Stimulated activated CD4-positive, alpha-beta T cell treated with anti-CD3 and anti-CD28 coated beads, TNF-alpha, amount 100 ng/mL, for 1 hour (primary cell): ENCODE data around the gene PCYT2.
A peak's percentile ranks its signal among the peaks of the same experiment; 100 is the strongest.
"Not testable (repeated sequence)": the region's sequence is repeated elsewhere in the genome, so short reads cannot be mapped to it uniquely, and the experiment has no call there.

Source experiments
- DNase-seq, 3 donors: peaks; one replicate each; pipeline ENCODE4 v3.0.0-alpha.2; 2020; ENCODE audit warnings: low read depth in 3 of 3, low spot score in 1 of 3

PCYT2 gene

DNA sequence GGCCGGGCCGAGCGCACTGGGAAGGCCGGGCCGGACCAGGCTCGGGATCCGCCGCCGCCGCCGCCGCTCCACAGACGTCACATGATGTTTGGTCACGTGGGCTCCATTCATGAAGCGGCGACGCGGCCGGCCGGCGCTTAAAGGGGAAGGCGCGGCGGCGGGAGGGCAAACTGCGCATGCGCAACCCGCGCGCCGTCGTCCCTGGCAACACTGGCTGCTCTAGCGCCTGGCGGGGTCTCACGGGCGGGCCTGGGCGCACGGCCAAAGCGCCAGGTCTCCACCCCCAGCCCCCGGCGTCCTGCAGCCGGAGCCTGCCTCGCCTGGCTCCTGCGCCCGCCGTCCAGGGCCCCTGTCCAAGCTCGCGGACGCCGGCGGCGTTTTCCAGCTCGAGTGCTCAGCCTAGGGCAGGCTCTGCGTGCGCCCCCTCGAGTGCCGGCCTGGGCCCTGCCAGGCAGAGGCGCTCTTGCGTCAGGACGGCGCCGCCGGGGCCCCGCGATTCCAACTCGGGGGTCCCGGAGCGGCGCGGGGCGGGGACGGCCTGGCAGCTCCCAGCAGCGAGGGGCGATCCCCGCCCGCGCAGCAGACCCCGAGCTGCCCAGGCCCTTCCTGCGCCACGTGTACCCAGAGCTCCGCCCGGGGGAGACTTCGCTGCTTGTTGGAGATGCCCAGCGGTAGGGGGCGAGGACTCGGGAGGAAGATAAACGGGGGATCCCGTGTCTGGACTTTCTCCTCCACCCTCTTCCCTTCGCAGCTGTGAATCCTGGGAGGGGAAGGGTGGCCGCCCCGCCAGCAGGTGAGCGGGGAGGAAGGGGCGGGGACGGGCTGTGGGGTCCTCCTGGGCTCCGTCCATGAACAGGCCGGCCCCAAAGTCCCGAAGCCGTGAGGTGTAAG lies 16.7 kb upstream of the PCYT2 start, which contains the start of gene MAFG:
MAFG (minus strand) TSS at position 83 of the 891 bp plus-strand sequence. CDS start 4,550 bp downstream, outside the sequence.
- peak; percentile 69 to 84 (median 83) for DNase-seq

DNA sequence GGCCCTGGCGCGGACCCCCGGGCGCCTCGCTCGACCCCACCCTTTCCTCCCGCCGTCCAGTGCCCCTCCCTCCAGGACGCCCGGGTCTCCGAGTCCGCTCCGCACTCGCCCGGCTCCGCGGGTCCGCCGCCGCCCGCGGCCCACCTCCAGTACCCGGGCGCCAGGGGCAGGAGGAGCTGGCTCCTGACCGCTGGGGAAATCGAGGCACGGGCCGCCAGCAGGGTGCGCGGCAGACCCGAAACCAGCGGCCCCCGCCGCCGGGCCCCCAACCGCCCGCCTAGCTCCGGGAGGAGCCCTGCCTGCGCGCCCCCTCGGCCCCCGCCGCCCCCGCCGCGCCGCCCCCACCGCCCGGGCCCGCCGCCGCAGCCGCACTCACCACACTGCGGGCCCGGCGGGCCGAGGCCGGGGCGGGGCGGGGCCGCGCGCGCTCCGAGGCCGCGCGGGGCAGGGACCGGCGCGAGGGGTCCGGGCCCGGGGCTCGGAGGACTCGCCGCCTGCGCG lies 16.0 kb upstream of the PCYT2 start:
- no peak for DNase-seq

DNA sequence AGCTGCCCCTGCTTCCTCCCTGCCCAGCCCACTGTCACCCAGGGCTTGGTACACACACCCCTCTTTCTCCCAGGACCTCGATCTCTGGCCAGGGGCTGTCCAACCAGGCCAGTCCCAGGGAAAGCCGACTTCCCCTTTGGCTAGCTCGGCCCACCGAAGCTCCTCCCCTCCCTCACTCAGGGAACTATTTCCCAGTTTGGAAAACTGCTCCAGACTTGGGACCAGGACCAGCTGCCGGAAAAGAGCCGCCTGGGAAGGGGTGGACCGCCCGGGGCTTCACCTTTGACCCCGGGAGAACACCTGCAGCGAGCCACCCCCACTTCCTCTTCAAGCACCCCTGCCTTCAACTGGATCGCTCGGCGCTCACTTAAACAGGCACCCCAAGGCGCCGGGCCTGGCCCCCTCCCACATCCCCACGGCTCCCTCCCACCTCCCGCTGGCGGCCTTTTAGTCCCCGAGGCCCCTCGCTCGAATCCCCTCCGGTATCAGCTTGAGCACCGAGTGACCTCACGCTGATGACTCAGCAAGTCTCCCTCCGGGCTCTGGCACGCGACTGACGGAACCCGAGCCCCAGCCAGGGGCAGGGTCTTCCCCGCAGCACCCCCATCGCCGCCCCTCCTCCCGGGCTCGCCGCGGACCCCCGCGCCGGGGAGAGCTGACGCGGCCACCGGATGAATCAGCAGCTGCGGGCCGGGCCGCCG lies 15.4 kb upstream of the PCYT2 start:
- DNase-seq: peak in 2 of 3 donors; percentile 26 to 63

DNA sequence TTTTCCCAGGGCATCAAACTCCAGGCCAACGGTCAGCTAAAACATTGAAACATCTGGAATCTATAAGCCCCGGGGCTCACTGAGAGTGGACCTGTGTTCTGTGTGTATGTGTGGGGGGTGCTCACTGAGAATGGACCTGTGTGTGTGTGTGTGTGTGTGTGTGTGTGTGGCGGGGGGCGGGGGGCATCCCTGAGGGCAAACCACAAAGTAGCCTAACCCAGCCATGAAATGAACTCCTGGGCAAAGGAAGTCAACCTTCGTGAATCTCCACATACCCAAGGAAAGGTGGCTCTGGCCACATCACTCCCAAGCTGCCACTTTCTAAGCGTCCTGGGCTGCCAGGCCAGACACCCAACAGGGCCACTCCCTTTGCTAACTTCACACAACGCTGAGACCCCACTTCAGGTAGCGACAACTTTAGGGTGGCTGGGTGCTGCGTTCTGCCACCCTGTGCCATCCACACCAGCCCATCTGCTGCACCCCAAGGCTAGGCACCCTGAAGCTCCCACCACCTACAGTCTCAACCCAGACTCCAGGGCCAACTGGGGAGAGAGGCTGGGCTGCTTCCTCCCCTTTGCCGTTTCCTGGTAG lies 14.8 kb upstream of the PCYT2 start:
- DNase-seq: no peak

DNA sequence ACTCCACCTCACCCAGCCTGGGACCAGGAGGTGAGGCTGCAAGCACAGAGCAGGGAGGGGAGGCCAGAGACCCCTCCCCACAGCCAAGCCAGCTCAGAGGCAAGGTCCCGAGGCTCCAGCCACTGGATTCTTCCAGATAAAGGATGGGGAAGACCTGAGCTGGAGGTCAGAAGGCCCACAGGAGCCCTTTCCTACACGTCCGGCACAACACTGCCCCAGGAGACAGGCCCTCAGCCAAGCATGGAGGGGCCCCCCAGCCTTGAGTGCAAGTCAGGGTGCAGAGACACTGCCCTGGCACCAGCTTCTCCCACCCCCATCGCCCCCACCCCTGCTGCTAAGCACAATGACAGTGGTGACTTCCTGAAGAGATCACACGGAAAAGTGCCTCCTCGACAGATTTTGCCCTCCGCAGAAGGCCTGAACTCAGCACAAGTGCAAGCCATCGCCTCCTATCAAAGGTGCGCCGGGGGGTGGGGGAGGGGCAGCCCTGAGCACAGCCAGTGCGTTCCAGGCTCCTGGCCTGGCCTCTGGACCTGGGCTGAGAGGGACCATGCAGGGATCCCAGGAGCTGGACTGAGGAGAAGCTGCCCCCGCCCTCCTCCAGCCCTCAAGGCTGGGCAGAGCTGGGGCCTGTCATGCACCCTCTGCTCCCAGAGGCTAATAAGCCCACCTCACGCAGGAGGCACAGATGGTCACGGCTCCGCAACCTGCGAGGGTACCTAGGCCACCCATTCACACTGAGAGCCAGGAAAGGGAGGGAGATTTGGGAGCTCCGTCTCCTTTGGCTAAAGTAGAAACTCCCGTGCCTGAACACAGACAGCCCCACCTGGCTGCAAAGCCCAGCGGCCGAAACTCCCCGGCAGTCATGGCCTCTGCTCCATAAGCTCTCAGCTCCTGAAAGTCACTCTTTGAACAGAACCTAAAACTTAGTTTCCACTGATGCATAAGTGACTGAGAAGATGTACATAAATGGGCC lies 13.6 kb upstream of the PCYT2 start:
- no peak for DNase-seq

DNA sequence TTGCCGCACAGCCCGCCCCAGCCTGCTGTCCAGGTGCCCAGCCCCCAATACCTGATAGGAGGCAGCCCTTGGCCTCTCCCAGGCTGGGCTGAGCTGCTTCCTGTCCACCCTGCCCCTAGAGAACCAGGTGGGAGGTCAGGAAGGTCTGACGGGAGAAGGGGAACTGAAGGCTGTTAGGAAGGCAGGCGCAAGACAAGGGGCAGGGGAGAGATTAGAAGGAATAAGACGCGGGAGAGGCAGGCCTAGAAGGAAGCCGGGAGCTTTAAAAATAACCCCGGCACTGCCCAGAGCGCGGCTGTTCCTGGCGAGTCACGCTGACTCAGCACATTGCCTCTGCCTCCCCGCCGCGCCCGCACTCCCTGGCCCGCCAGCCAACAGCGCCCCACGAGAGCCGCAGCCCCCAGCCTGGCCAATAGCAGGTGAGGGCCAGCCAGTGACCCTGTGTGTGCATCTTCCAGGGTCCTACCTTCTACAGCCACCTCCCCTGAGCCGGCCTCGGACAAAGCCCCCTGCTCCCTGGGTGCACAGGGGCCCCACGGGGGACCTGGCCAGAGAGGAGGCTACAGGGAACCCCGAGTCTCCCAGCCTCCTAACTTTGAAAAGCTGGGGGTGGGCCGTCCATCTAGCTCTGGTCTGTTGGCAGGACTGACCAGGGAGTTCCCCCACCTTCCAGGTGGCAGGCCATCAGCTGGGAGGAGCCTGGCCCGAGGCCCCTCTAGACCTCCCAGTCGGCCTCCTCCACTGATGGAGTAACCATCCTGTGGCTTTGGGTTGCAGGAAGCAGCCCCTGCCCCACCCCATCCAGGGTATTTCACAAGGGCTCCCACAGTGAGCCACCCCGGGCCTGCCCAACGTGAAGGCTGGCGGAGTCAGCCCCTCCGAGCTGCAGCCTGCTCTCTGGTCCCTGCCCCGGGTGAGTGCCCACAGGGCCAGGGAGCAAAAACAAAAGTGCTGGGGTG lies 12.4 kb upstream of the PCYT2 start:
- no peak for DNase-seq

DNA sequence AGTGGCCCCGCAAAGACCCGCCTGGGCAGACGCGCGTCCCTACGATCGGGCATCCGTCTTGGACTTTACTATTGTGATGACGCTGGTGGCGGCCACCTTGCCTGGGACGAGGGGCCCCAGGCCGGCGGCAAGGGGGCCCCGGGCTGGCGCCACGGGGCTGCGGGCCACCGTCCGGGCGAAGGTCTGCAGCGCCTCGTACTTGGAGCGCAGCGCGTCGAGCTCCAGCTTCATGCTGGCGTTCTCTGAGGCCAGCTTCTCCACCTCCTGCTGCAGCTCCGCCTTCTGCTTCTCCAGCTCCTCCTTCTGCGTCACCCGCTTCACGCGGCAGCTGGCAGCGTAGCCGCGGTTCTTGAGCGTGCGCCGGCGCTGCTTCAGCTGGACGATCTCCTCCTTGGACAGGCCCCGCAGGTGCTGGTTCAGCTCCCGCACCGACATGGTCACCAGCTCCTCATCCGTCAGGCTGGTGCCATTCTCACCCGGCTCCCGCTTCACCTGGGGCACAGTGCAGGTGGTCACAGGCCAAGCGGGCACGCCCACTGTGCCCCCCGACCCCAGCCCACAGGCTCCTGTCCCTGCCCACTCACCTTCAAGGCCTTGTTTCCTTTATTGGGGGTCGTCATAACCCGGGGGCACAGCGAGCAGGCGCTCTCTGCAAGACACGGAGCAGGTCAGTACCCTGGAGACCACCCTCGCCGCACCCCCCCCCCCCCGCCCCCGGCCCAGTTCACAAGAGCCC lies 11.5 kb upstream of the PCYT2 start:
- no peak for DNase-seq

DNA sequence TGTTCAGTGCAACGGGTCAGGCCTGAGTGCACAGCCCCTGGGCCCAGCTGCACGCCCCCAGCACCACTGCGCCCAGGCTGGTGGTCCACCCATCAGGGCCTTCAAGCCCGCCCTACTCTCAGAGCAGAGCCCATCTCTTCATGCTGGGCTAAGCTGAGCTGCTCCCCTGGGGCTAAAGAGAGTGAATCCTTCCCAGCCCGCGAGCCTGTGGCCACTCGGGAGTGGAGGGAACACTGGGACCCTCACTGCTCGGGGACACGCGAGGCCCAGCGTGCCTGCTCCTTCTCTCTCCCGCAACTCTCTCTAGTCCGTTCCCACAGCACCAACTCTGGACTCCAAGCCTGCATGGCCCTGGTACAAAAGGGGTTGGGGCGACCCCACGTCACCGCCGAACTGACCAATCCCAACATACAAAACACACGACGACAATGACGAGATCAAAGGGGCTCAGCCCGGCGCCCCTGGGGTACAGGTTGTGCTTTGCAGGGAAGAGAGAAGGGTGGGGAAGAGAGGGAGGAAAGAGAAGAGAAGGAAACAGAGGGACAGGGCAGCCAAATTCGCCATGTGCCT lies 10.9 kb upstream of the PCYT2 start:
- no peak for DNase-seq

DNA sequence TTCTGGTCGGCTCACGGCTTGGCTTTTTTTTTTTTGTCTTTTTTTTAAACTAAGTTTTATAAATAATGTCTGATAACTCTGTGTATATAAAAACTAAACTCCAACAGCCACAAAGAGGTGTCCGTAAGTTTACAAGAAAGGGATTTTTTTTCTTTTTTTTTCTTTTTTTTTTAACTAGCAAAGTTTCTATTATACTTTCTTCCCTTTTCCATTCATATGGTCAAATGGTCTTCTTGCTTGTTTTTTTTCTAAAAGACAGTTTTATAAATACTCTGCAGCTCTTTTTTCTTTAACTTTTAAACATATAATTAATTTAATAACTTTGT lies 10.3 kb upstream of the PCYT2 start:
- no peak for DNase-seq

DNA sequence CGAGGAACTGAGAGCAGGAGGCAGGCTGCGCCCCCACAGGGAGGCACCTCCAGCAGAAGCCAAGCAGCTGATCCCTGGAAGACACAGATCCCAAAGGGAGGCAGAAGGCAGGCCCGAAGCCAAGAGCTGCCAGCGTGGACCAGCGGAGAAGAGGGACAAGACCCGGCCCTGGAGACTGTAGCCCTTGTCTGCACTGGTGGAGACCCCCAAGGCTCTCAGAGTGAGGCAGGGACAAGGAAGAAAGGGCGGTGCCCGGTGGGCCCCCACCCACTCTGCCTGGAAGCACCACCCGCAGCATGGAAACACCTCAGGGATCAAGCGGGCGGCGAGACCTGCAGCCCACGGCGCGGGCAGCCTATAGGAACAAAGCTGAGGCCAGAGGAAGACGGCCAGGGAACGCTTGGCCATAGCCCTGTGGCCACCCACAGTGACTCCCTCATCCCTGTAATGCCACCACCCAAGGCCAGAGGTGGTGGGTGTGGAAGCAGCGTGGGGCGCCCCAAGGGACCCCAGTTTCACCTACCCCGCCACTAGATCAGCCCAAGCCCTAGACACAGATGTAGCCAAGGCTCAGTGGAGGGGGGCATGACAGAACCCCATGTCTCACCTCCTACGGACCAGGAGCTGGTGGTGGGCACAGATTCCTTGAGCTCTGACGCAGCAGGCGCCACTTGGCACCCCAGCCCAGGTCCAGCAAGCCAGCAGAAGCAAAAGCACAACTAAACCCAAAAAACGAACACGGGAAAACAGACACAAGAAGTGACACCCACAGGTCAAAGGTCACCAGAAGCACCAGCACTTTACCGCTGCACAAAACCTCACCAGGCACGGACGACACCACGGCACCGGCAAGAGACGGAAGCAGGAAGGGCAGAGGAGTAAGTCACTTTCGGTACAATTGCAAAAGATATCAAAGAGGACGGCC lies 9.7 kb upstream of the PCYT2 start:
- DNase-seq: no peak

DNA sequence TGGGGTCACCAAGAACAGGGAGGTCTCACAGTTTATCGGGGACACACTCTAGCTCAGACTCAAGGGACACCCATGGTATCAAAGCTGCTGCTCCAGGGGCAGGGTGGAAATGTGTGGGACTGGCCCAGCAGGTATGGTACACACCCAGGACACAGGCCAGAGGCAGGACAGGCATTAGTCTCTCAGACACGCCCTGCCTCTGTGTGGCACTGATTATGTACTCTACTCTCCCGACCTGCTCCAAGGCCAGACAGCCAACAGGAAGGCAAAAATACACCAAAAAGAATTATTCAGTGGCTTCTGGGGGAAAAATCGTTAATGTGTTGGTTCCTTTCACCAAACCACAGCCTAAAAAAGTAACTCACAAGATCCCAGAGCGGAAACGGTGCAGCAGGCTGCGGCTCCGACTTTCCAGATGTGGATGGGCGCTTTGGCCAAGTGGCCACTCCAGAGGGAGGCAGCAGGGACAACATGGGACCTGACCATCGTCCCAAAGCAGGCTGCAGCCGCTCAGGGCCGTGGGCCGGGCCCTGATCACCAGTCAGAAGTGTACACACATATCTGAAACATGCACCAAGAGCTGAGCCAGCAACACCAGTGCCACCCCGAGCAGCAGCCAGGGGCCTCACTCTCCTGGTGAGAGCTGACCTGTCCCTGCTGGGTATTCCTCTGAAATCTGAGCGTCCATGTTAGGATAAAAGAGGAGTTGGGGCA lies 7.8 kb upstream of the PCYT2 start:
- DNase-seq: no peak

DNA sequence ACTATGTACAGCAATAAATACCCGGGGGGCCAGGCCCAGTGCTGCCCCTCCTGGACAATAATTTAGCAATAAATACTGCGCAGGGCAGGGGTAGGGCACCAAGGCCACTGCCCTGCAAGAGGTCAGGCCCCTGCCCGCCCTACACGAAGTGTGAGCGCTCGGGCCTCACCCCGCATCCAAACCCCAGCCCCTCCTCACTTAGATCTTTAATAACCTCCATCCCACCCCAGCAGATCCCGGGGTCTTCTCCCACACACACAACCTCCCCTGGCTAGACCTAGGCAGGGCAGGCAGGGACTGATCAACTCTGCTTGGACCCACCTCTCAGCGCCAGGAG lies 7.1 kb upstream of the PCYT2 start:
- not testable (repeated sequence) for DNase-seq

DNA sequence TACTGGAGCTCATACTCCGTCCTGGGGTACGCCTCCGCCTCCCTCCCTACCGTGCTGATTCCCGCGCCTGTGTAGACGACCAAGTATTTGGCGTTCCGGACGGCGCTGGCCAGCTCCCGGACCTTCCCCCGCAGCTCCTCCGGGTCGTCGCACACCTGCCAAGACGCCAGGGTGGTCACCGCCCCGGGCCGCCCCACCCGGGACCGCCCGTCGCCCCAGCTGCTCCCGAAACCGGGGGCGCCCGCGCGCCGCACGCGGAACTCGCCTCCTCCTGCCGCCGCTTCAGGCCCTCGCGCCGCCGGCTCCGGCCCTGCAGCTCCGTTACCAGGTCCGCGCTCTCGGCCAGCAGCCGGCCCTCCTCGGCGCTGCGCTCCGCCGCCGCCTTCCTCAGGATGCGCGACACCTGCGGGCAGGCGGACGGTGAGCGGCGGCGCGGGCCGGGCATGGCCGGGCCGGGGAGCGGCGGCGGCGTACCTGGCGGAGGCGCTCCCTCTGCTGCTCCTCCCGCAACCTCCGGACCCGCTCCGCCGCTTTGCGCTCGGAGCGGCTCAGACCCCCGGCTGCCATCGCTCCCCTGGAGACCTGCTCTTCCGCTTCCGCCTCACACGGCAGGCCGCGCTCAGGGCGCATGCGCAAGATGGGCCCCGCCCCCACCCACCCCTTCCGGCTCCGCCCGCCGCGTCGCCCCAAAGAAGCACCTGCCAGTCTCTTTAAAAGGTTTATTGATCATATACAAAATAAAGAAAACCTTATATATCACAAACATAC lies 6.5 kb upstream of the PCYT2 start, which contains the start of gene SIRT7:
SIRT7 (minus strand) TSS at position 612 of the 768 bp plus-strand sequence; CDS start at position 567, 45 bp downstream.
- DNase-seq: peak; percentile 66 to 77 (median 70)

DNA sequence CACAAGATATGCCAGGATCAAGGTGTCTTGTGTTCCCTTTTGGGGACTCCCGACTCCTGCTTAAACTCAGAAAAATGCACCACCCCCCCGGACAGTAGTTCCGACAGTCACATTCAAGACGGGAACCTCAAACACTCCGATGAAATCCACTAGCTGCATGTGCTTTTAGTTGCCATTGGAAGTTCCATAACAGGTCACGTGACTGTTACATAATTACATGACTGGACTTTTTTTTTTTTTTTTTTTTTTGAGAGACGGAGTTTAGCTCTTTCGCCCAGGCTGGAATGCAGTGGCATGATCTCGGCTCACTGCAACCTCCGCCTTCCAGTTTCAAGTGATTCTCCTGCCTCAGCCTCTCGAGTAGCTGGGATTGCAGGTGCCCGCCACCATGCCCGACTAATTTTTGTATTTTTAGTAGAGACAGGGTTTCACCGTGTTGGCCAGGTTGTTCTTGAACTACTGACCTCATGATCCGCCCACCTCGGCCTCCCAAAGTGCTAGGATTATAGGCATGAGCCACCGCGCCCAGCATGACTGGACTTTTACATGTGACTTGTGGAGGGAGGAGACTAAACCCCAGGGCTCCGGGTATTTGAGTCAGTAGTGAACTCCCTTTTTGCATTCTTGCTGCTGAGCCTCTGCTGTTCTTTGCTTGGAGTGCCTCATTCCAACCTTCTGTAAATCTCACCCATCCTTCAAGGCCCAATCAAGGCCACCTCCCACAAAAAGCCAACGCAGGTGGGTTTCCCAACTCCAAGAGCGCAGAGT lies 5.2 kb upstream of the PCYT2 start:
- DNase-seq: no peak

DNA sequence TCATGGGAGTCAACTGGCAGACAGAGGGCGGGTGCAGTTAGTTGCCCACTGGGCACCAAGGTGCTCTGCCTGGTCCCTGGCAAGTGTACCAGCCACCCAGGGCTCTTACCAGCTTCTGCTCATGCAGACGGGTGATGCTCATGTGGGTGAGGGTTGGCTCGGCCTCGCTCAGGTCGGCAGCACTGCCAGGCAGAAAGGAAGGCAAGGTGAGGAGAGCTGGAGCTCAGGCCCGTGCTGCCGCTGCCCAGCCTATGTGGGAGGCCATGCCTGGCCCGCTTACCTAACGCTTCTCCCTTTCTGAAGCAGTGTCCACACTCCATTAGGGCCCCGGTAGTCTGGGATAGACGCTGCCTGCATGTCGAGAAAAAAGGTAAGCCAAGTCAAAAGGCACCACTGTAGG lies 4.1 kb upstream of the PCYT2 start:
- DNase-seq: no peak
